HG03521 (cell line): ENCODE measurements around the gene SENP8.

Experiments used
- ATAC-seq: cut with Tn5 transposase; IDR thresholded peaks from one replicate; pipeline ENCODE4 v1.9.1; 2021; ENCODE audit warnings: mild to moderate bottlenecking, moderate library complexity; ENCODE audit not compliant: unreplicated experiment

SENP8 gene

DNA sequence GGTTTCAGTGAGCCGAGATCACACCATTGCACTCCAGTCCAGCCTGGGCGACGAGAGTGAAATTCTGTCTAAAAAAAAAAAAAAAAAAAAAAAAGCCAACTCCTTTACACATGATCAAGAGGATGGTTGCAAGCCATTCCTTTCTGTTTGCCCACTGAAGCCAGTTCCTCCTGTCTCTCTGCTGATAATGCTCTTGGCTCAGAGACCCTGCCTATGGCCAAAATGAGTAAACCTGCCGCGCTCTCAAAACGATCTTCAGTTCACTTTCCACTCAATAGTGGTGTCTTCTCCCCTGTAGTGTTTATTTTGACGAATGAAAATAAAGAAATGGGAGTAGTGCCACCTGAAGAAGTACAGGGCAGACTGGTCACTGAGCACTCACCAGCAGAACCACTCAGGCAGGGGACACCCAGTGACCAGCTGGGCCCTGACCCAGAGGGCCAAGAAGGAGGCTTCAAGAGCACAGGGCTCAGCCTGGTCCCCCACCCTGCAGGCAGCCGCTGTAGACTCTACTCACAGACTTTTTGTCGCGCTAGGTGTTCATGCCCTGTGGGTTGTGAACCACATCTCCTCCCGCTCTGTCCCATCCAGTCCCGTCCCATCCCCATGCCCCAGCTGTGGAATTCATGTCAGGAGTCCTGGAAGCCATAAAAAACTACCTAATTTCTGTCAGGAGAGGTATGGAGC is 55.8 kb downstream of the SENP8 start:
- ATAC-seq, result no peak

DNA sequence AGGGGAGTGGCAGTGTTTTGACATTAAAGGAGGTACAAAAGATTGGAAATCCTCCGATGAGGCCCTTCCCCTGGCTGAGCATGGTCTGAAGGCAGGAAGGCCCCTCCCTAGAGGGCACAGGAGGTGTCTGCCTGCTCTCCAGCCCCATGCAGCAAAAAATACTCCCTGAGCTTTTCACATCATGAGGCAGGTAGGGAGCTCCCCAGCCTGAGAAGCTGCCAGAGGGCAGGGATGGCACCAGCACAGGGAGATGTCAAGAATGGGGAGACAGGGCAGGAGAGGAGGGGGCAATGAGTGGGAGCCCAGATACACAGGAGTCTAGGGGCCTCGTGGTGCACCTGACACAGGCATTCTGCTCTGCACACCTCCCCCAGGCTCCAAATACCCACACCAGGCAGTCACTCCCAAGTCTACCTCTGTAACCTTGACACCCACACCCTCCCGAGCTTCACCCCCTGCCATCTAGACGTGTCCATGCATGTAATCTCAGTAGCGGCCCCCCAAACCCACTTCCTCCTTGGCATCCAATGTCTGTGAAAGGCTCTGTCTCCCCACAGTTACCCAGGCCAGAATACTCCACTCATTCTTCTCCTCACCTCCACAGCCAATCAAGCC is 56.5 kb downstream of the SENP8 start:
- ATAC-seq, result no peak

DNA sequence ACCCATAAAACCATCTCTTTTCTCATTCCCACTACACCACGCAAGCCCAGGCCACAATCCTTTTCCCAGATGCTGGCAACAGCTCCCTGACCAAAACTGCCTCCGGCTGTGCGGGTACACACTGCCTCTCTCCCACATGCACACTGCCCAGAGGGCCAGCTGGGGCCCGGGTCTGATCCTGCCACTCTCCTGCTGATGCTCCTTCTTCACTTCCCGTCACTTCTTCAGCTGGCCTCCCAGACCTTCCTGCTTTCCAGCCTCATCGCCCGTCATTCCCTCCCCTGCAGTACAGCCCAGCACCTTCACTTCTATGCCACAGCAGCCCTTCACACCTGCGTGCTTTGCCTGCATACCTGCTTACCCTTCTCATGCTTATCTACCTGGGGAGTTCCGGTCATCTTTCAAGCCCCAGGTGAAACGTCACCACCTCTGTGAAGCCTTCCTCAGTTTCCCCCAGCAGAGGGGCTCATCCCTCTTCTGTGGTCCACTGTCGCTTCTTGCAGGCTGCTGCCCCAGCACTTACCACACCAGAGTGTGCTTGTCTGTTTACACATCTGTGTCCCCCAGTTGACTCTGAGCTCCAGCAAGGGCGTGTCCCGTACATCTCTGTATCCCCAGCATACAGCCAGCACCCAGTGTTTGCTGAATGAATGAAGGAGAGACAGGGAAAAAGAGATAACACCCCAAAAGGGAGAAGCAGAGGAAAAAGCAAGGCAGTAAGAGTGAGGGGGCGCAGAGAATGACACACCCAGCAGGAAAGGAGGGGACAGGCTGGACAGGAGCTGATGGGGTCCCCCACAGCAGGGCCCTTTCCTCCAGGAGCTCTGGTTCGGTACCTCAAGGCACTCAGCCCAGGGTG is 57.2 kb downstream of the SENP8 start:
- ATAC-seq, result no peak

DNA sequence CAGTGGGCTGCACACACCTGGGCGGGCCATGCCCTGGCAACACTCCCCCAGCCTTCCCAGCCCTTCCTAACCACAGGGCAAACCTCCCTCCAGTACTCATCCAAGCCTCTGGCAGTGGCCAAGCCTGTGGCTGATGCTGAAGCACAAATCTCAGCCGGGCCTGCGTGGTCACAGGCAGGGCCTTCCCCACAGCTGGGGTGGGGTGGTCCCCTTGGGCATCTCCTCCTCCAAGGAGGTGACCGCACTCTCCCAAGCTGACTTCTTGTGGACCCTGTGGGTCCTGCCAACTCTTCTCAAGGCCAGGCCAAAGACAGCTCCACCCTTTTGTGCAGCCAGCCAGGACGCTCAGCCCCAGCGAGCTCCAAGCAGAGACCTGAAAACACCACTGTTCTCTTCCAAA is 58.0 kb downstream of the SENP8 start:
- ATAC-seq, result no peak

DNA sequence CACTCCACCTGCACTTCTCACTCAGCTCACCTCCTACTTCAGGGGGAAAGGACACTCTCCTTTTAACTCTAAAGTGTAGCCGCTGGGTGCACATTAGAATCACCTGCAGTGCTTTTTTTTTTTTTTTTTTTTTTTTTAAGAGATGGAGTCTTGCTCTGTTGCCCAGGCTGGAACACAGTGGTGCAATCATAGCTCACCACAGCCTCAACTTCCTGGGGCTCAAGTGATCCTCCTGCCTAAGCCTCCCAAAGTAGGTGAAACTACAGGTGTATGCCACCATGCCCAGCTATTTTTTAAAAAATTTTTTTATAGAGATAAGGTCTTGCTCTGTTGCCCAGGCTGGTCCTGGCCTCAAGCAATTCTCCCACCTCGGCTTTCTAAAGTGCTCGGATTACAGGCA is 58.5 kb downstream of the SENP8 start:
- no peak for ATAC-seq

DNA sequence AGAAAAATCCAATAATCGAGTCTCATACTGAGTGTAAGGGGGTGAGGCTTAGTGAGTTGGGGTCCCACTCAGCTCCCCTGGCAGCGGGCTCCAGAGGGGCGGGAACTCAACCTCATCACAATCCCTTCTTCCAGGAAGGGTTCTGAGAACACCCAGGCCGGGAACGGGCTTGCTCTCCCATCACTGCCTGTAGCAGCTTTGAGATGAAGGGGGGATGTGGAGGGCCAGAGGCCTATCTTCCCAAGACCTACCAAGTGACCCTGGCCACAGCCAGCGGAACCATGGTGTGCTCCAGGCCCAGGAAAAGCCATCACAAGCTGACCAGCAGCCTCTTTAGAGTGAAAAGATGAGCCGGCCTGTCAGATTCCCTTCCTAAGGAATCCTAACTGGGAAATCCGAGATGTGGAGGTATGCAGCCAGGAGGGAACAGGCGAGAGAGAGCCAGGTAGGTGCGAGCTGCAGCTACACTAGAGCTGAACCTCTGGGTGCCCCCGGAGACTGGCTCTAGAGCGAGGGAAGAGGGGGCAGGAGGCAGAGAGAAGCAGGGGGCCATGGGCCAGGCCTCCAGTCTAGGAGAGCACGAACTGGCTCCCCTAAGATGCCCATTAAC is 60.9 kb downstream of the SENP8 start:
- no peak for ATAC-seq

DNA sequence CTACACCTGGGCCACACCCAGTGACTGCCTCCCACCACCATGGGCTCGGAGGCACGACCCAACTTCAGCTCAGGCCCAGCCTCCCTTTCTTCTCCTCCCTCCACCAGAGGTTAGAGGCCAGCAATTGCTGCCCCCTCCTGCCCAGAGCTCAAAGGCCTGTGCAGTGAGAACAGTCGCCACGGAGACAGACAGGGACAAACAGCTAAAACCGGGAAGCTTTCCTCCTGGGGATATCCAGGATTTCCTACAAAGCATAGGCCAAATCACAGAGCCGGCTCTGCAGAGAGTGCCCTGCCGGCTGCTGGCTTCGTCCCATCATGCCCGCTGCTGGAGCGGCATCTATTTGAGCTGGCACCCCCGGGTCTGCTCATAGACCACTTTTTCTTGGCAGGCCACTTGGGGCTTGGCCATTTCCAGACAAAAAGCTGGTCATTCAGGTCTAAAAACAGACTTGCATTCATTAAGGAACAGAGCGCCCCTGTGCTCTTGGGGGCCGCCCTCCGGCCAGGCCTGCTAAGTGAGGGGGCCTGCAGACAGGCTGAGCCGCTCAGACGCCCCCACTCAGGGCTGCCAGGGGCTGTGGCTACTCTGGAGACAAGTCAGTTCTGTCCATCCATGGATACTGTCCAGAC is 61.9 kb downstream of the SENP8 start:
- ATAC-seq, result no peak

DNA sequence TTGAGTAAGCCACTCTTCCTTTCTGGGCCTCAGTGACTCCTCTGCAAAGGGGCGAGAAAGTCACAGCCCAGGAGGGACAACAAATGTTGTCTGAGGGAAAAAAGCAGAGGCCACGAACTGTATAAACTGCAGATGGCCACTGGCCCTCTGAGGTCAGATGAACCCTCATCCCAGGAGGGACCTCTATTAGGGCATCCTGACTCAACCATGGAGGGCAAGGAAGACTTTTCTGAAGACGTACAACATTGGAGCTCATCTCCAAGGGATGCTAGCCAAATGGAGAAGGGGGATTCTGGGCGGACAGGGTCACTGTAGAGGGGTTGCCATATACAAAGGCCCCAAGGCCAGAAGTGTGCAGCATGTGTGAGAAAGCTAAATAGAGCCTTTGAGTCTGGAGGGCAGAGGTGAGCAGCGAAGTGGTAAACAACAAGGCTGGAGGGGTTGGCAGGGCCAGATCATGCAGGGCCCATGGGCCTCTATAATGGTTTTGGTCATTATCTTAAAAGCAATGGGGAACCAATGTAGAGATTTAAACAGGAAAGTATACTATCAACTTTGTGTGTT is 62.6 kb downstream of the SENP8 start:
- no peak for ATAC-seq

DNA sequence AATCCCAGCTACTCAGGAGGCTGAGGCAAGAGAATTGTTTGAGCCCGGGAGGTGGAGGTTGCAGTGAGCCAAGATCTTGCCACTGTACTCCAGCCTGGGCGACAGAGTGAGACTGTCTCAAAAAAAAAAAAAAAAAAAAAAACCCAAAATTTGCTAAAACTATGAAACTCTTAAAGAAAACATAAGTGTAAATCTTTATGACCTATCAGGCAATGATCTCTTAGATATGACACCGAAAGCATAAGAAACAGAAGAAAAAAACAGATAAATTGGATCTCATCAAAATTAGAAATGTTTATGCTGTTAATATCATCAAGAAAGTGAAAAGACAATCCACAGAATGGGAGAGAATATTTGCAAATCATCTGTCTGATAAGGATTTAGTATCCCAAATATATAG is 64.0 kb downstream of the SENP8 start:
- no peak for ATAC-seq

DNA sequence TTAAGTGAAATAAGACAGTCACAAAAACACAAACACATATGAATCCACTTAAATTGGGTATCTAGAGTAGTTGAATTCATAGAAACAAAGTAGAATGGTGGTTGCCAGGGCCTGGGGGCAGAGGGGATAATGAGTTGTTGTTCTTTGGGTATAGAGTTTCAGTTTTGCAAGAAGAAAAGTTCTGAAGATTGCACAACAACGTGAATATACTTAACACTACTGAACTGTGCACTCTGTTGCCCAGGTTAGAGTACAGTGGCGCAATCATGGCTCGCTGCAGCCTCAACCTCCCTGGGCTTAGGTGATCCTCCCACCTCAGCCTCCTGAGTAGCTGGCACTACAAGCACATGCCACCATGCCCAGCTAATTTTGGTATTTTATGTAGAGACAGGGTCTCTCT is 64.5 kb downstream of the SENP8 start:
- no peak for ATAC-seq

DNA sequence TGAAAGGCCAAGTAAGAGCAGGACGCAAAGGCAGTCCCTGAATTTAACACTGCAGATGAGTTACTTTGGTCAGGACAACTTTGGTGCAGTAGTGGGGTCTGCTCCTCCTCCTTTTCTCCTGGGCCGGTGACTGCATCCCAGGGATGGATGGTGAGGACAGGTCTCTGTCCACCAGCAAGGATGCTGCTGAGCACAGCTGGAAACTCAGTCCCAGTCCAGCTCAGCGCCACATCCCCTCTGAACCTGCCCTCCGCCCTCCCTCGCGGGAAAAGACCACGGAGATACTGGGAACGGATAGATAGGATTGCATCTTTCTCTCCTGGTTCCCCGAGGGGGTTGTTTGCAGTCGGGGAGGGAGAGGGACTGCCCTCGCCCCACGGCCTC is 65.6 kb downstream of the SENP8 start:
- no peak for ATAC-seq

DNA sequence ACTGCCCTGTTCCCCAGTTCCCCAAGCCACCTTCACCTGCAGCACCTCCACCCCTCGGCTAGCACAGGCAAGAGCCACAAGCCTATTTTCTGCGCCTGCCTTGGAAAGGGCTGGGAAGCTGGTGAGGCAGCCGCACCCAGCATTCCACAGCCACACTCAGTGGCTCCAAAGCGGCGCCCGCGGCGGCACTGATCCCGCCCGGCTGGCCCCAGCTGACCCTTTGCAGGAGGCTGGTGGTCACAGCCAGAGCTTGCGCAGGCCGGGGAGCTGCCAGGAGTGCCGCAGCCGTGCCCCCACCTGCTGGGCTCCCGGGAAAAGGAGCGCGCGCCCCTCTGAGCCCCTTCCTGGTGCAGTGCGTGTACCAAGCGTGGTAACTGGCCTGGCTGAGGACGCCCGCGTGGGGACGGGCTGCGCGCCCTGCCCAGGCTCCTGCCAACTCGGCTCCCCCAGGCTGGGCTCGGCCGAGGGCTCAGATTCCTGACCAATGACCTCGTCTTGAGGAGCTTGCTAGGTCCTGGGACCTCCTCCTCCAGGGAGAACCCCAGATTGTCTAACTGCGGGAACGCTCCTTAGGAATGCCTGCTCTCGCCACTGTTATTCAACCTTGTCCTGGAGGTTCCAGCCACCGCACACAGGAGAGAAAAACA is 66.1 kb downstream of the SENP8 start:
- ATAC-seq, result no peak

DNA sequence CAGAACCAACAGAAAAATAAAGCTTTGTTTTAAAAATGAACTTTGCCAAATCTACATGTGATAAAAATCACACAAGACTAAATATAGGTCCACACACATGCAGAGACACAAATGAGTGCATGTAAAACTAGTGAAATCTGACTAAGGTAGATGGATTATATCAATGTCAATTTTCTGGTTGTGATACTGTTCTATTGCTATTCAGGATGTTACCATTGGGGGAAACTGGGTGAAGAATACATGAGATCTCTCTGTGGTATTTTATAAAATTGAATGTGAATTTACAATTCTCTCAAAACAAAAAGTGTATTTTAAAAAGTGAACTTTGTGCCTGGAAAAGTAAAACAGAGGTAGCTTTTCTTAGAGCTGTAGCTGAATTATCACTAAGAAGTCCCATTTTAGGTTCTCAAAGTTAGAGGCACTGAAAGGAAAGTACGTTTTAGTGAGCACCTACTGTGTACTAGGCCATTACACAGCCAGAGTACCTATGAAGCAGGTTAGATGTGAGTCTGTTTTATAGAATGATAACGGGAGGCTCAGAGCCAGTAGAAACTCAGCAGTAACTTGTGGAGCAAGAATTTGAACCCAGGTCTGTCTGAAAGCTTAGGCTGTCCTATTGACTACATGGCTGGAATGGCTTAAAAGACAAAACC is 71.2 kb downstream of the SENP8 start:
- no peak for ATAC-seq

DNA sequence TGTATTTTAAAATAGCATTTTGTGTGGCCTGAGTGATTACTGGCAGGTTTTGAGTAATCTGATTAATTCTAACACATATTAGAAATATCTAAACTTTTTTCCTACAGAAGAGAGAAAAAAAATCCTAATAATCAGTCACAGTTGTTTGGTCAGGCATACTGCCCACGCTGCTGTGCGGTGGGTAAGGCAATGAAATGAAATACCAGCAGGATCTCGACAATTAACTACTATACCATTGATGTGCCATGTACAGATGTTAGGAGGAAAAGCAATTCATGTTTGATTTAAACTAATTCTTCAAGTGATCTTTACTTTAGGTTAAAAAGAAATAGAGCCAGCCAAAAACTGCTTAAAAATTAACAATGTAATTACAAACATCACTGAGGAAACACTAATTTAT is 74.2 kb downstream of the SENP8 start:
- ATAC-seq, result no peak
